COLO668 (cell line): ENCODE data around the gene GPR18.
"Not testable (repeated sequence)": the region's sequence is repeated elsewhere in the genome, so short reads cannot be mapped to it uniquely, and the experiment has no call there.

Source experiments
- DNase-seq: peaks from one replicate; lab custom pipeline; 2025; ENCODE audit not compliant: unreplicated experiment; lab: John Stamatoyannopoulos, UW

The GPR18 gene

DNA sequence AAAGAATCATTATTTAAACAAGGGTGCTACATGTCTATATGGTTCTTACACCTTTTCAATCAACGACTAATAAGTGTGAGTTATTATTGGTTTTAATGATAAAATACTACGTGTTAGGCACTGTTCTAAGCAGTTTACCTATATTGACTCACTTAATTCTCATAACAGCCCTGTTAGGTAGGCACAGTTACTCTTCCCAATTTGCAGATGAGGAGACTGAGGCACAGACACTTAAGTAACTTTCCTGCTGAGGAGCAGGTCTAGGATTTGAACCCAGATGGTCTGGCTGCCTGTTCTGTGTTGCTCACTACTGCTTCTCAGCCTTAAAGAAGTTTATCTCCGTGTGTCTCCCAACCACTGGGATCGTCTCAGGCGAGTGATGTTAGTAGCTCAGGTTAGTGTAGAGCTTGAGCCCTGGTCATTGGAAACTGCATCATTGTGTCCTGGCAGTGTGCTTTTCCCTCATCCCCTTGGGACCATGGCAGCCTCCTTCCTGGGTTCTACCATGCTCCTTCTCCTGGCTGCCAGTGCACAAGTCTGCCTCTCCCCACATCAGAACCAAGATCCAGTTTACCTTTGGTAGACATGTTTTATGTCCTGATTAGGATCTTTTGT lies 46.7 kb downstream of the GPR18 start:
- no peak for DNase-seq

DNA sequence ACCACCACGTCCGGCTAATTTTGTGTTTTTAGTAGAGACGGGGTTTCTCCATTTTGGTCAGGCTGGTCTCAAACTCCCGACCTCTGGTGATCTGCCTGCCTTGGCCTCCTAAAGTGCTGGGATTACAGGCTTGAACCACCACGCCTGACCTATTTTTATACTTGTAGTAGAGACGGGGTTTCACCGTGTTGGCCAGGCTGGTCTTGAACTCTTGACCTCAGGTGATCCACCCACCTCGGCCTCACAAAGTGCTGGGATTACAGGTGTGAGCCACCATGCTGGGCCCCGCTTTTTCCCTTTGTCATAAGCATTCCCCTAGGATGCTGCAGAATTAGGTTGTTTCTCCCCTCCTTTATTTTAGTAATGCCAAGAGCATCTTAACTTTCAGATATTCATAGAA lies 47.6 kb downstream of the GPR18 start:
- DNase-seq = not testable (repeated sequence)

DNA sequence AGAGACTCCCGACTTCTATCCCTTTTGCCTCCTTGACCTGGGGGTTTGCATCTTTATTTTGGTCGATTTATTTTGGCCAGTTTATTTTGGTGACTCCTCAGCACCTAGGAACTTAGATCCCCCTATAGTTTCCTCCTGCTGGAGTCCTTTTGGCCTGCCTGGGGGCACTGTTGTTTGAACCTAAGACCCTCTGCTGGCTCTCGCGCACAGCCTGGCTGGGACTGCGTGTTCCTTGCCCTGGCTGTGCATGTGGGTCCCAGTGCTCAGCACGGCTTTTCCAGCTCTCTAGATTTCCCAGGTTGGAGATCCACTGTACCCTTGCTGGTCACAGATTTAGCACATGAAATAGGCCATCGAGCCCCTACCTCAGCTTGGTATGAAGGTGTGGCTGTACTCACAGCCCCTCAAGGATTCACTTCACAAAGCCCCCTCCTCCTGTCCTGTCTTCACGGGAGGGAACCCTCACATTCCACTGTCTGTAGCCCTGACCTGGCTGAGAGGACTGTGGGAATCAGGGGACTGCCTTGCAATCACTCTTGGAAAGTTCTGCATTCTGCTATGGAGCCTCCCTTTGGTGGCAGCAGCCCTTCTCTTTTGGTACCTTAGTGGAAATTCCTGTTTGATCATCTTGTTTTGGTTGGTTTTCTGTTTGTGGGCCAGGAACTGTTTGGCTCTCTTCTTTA lies 49.2 kb downstream of the GPR18 start:
- DNase-seq = no peak

DNA sequence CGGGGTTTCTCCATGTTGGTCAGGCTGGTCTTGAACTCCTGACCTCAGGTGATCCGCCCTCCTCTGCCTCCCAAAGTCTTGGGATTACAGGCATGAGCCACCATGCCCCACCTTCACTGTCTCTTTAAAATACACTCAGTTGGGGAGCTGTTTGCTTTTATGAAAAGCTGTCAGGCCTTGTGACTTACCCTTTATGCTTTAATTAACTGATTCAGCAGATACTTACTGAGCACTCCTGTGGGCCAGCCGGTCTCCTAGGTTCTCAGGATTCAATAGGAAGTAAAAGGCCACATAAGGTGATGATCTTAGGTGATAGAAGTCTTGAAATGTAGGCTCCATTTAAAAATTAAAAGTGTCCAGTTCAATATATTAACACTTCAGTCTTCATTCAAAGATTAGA lies 50.0 kb downstream of the GPR18 start:
- no peak for DNase-seq

DNA sequence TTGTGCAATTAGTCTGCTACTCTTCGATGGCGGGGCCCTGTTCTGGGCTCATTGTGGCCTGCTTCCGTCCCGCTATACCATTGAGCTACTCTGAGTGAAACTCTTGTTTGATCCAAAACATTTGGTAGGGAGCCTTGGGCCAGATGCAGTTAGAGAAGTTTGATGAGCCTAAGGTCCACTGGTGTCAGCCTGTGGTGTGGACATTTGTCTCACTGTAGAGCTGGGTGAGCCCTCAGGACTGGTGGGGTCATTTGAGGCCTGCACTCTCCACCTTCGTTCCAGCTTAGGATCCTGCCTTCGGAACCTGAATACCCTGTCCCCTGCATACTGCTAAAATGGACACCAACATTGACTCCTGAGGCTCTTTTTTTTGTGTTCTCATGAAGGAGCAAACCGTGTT lies 50.7 kb downstream of the GPR18 start:
- DNase-seq = no peak

DNA sequence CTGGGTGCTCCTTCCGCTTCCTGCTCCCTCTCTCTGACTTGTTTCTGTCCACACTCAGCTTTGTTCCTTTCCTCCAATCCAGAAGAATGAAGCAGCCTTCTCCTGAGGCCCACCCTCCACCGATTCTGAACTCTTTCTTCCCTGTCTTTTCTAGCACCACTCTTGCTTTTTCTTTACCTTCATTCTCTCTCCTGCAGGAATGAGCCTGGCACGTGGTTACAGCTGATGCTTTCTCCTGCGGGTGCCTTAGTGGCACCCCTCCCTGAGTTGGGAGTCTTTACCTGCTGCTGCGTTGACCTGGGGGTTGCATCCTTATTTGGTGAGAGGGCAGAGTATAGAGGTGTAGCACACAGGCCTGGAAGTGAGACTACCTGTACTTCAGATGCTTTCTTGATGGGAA lies 51.3 kb downstream of the GPR18 start:
- no peak for DNase-seq

DNA sequence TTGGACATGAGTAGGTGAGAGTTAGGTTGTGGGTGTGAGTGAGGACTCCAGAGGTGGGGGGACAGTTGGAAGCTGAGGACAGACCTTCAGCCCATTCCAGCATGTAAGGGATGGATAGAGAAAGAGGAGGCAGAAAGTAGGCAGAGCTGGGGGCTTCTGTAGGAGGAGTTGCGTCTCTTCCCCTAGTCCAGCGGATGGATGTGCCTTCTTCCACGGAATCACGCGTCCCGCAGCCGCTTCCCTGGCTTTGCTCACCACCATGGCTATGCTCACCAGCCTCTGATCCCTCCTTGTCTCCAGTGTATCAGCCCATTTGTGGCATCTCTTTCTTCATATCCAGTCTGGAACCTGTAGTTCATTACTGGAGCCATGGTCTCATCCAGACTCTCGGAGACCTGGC lies 52.0 kb downstream of the GPR18 start:
- DNase-seq = no peak

DNA sequence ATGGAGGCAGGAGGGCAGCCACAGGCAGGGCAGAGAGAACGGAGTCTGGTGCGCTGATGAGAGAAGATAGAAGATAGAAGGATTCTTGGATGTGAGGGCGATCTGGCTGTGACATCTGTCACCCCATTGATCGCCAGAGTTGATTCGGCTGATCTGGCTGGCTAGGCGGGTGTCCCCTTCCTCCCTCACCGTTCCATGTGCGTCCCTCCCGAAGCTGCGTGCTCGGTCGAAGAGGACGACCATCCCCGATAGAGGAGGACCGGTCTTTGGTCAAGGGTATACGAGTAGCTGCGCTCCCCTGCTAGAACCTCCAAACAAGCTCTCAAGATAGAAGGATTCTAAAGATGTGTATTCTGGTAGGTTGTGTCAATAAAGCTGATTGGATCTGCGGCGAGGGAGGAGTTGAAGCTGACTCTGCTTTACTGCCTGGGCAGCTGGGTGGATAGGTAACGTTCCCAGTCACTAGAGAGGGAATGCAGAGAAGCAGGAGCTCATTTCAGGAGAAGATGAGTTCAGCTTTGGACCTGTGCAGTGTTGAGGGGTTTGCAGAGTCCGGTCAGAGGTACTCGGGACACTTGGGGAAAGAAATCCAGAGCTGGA lies 52.5 kb downstream of the GPR18 start:
- DNase-seq = no peak
